GM12864 (cell line): Measurements from ENCODE around the gene CACNG5.

ENCODE experiments used
- DNase-seq: peaks from one replicate; pipeline ENCODE4 v3.0.0-alpha.2; 2011; ENCODE audit warnings: low read depth
- H3K4me3 ChIP-seq: 2 replicates; pipeline ENCODE4 v1.5.1; 2011; ENCODE audit warnings: mild to moderate bottlenecking, low read depth, low read length, control low read depth
- CTCF ChIP-seq: IDR thresholded peaks from 2 replicates; pipeline ENCODE4 v1.5.1; 2011; ENCODE audit warnings: low read depth, mild to moderate bottlenecking, moderate library complexity, low read length, control low read depth, inconsistent platforms; ENCODE audit errors: missing control alignments

Gene CACNG5

GRCh38 chr17:66809408-66809807 lies 25.5 kb upstream of the CACNG5 start:
- no peak for TF ChIP-seq CTCF
- no peak overlapping the region for H3K4me3 ChIP-seq
- no peak for DNase-seq

- no peak for DNase-seq
- no peak overlapping the region for H3K4me3 ChIP-seq
- TF ChIP-seq CTCF = no peak
Measured at GRCh38 chr17:66810951-66811682, 23.8 kb upstream of the CACNG5 start.

GRCh38 chr17:66811683-66812054 lies 23.2 kb upstream of the CACNG5 start:
- no peak for TF ChIP-seq CTCF
- no peak overlapping the region for H3K4me3 ChIP-seq
- no peak for DNase-seq

- H3K4me3 ChIP-seq = no peak overlapping the region
- DNase-seq = no peak
- no peak for TF ChIP-seq CTCF
Measured at GRCh38 chr17:66812571-66812970, 22.3 kb upstream of the CACNG5 start.

- no peak for DNase-seq
- no peak overlapping the region for H3K4me3 ChIP-seq
- no peak for TF ChIP-seq CTCF
Measured at GRCh38 chr17:66813296-66813695, 21.6 kb upstream of the CACNG5 start.

GRCh38 chr17:66814026-66814425 lies 20.9 kb upstream of the CACNG5 start:
- DNase-seq = no peak
- no peak for TF ChIP-seq CTCF
- H3K4me3 ChIP-seq = no peak overlapping the region

GRCh38 chr17:66814570-66814969 lies 20.3 kb upstream of the CACNG5 start:
- no peak for DNase-seq
- no peak overlapping the region for H3K4me3 ChIP-seq
- TF ChIP-seq CTCF = no peak
